GM12891 (cell line): Measurements from ENCODE around the gene ACP1.

Experiments used
- PAX5 ChIP-seq: IDR thresholded peaks from 2 replicates; pipeline ENCODE4 v1.6.1; 2011; ENCODE audit warnings: low read length, moderate library complexity, mild to moderate bottlenecking; ENCODE audit not compliant: insufficient read depth, severe bottlenecking
- POLR2A ChIP-seq: IDR thresholded peaks from 2 replicates; pipeline ENCODE4 v1.6.1; 2011; ENCODE audit warnings: low read depth, low read length, control low read depth
- POLR2AphosphoS5 ChIP-seq: IDR thresholded peaks from 2 replicates; pipeline ENCODE4 v1.6.1; 2011; ENCODE audit warnings: low read depth, low read length, control low read depth
- POU2F2 ChIP-seq: IDR thresholded peaks from 2 replicates; pipeline ENCODE4 v1.6.1; 2011; ENCODE audit warnings: low read depth, mild to moderate bottlenecking, control low read depth, low read length, moderate library complexity
- TAF1 ChIP-seq: IDR thresholded peaks from 2 replicates; pipeline ENCODE4 v1.6.1; 2011; ENCODE audit warnings: low read depth, low read length, control low read depth

DNA sequence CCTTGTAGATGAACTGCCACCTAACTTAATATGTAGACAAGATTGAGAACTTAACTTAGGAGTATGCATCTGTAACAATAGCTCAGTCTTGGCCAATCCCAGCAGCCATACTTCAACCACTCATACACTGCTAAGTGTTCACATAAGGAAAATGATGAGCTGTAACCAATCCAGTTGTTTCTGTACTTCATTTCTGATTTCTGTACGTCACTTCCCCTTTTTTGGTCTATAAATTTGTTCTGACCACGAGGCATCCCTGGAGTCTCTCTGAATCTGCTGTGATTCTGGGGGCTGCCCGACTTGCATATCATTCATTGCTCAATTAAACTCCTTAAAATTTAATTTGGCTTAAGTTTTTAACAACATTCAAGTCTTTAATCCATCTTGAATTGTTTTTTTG is 7.3 kb upstream of the ACP1 start:
- TF ChIP-seq TAF1 (no peak), POLR2AphosphoS5 (no peak), POU2F2 (no peak), POLR2A (no peak), PAX5 (no peak)
